Measurements from ENCODE around the gene BBX.

BBX gene

DNA sequence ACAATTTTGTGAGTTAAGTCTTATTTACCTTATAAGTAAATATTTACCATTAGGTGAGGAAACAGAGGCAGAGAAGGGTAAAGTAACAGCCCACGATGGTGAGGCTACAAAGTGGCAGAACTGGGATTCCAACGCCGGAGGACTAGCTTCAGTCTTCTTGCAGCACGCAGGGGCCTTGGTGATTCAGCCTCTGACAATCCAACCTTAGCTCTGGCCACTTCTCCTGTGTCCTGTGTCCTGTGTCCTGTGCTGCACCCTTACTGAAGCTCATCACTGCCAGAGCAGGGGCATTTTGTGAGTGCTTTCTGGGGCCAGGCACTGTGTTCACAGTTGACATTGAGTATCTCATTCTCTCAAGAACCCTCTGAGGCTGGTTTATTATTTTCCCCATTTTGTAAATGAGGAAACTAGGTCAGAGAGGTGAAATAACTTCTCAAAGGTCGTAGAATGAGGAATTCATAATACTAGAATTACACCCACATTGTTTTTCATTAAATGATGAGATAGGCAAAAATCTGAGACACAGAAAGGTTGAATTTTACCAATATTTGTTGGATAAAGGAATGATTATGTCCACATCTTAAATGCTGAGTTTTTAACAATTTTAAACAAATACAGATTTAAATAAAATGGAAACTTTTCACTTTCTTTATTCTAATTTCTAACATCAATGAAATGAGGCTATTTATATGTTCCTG is 215.9 kb downstream of the BBX start:
- DNase-seq = no peak
- Histone ChIP-seq H3K4me1 (no peaks in the 10 kb centered on the region), H3K27me3 (no peaks in the 10 kb centered on the region), H3K4me3 (no peak overlapping the region), H3K27ac (no peak overlapping the region), H3K36me3 (peaks cover 0 to 6% (median 0%) of the 10 kb centered on the region in 3 donors), H3K9me3 (no peaks in the 10 kb centered on the region)
- TF ChIP-seq, protein P1, sequence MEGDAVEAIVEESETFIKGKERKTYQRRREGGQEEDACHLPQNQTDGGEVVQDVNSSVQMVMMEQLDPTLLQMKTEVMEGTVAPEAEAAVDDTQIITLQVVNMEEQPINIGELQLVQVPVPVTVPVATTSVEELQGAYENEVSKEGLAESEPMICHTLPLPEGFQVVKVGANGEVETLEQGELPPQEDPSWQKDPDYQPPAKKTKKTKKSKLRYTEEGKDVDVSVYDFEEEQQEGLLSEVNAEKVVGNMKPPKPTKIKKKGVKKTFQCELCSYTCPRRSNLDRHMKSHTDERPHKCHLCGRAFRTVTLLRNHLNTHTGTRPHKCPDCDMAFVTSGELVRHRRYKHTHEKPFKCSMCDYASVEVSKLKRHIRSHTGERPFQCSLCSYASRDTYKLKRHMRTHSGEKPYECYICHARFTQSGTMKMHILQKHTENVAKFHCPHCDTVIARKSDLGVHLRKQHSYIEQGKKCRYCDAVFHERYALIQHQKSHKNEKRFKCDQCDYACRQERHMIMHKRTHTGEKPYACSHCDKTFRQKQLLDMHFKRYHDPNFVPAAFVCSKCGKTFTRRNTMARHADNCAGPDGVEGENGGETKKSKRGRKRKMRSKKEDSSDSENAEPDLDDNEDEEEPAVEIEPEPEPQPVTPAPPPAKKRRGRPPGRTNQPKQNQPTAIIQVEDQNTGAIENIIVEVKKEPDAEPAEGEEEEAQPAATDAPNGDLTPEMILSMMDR (IDR thresholded peaks at IDR 0.05) = no peak
- intact Hi-C loops (cut with DNase I; ENCODE audit: low total_unique reads) = no loop called here

DNA sequence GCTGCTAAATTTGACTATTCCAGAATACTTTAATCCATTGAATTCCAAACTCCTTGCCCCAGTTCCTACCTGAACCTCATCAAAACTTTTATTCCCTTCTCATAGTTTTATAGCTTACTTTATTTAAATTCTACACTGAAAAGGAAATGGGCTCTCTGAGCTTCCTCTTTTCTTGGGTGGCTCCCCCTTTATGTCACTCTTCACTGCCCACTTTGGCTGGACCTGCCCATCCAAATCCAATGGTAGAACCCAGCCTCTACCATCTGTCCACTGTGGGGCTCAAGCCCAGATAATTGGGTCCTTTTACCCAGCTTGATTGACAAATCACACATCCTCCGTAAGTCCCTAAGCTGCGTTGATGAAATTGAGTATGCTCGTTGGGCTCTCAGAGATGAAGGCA is 216.5 kb downstream of the BBX start:
- Histone ChIP-seq H3K9me3 (no peaks in the 10 kb centered on the region), H3K27ac (no peak overlapping the region), H3K4me1 (no peaks in the 10 kb centered on the region), H3K27me3 (no peaks in the 10 kb centered on the region), H3K4me3 (no peak overlapping the region), H3K36me3 (peaks cover 0 to 6% (median 0%) of the 10 kb centered on the region in 3 donors)
- TF ChIP-seq, protein P1 (IDR thresholded peaks at IDR 0.05) = no peak
- intact Hi-C loops (cut with DNase I; ENCODE audit: low total_unique reads) = no loop called here
- no peak for DNase-seq

DNA sequence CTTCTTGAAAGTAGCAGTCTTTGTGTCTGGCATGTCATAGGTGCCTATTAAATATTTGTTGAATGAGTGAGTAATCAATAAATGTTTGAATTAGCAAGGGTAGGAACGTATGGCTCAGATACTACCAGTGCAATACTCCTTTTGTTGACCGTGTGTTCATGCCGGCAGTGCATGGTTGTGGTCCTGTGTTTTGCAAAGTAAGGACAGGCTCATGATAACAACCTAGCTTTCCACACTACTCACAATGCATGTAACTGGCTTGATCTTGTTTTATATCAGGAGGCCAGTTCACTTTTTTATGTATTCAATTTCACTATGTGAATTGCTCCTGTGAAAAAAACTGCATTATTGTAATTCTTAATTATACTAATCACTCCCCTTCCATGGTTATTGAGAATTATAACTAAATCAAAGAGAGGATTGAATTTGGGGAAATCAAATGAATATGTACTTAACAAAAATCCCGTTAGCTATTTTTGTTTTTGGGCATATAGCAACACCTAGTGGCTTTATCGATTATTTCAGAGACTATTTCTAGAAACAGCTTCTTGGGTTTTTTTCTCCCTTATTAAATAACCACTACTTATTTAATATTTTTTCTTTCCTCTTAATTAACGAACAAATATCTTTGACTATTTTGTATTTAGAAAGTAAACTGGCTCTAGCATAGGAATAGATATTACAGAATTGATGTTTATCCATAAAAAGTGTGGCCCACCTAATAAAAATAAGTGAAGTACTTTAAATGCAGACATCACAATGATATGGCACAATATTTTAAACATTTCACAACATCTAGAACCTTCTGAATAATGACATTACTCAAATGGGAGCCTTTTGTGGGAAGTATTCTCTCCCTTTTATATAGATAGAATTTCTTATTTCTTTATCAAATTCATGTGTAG is 218.5 kb downstream of the BBX start:
- no peak overlapping the region for H3K4me3 ChIP-seq
- no peaks in the 10 kb centered on the region for H3K4me1 ChIP-seq
- intact Hi-C loops (cut with DNase I; ENCODE audit: low total_unique reads) = loop anchor here (10.0 kb wide), 2 partner anchors 166 to 506 kb away; no protein-coding TSS in a partner anchor
- H3K9me3 ChIP-seq = no peaks in the 10 kb centered on the region
- TF ChIP-seq, protein P1 (IDR thresholded peaks at IDR 0.05) = peak; percentile 59 to 61
- no peak for DNase-seq
- no peak overlapping the region for H3K27ac ChIP-seq
- H3K27me3 ChIP-seq = no peaks in the 10 kb centered on the region
- H3K36me3 ChIP-seq = peaks cover 0 to 14% (median 0%) of the 10 kb centered on the region in 3 donors

DNA sequence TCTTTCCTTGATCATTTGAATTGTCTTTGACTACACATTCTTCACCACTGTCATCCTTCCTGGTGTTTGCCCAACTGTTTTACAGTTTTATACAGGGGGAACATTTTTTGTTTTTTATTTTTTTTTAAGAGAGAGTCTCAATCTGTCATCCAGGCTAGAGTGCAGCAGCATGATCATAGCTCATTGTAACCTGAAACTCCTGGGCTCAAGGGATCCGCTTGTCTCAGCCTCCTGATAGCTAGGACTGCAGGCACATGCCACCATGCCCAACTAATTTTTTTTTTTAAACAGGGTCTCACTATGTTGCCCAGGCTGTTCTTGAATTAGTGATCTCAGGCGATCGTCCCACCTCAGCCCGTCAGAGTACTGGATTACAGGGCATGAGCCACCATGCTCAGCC is 222.6 kb downstream of the BBX start:
- Histone ChIP-seq H3K9me3 (no peaks in the 10 kb centered on the region), H3K27me3 (no peaks in the 10 kb centered on the region), H3K4me3 (no peak overlapping the region), H3K4me1 (no peaks in the 10 kb centered on the region), H3K27ac (no peak overlapping the region), H3K36me3 (peaks cover 0 to 18% (median 12%) of the 10 kb centered on the region in 3 donors)
- TF ChIP-seq, protein P1 (IDR thresholded peaks at IDR 0.05) = no peak
- no peak for DNase-seq
- intact Hi-C loops (cut with DNase I; ENCODE audit: low total_unique reads) = loop anchor here (10.0 kb wide), 2 partner anchors 171 to 511 kb away; no protein-coding TSS in a partner anchor

DNA sequence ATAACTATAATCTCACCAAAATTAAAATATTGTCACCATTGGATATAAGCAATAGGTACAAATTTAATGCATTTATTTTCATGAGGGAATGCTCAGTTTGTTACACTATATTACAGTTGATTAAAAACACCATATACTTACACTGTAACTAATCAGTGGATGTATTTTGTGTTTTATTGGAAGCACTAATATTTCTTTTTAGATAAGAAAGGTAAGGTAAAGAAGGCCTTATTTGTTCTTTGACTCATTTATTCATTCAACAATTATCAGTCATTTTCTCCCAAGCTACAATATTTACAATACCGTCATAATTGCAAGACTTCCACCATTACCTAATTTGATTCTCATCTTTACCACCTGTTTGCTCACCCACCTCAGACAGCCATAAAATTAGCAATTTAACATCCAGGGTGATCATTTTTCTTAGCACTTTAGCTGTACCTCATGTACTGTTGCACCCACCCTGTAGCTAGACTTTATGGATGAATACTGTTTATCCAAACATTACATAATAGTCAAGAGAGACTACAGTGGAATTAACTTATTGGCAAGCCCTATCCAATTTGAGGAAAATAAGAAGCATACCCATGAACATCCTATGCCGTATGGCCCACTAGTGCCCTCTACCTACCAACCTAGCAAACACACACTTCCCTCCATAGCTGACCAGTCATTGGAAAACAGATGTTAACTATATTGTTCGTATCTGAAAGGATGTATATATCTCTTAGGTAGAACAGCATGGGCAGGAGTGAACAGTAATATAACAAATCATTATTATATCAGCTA is 229.6 kb downstream of the BBX start:
- H3K36me3 ChIP-seq = peaks cover 0 to 17% (median 5%) of the 10 kb centered on the region in 3 donors
- no peak overlapping the region for H3K27ac ChIP-seq
- intact Hi-C loops (cut with DNase I; ENCODE audit: low total_unique reads) = loop anchor here (10.0 kb wide), 1 partner anchor 92 kb away; no protein-coding TSS in a partner anchor
- peaks cover 0 to 6% (median 0%) of the 10 kb centered on the region in 4 donors for H3K4me1 ChIP-seq
- no peaks in the 10 kb centered on the region for H3K9me3 ChIP-seq
- TF ChIP-seq, protein P1 (IDR thresholded peaks at IDR 0.05) = peak in 1 of 2 experiments; percentile 30
- no peaks in the 10 kb centered on the region for H3K27me3 ChIP-seq
- H3K4me3 ChIP-seq = no peak overlapping the region
- no peak for DNase-seq

All from tibial artery (tissue), 4 donors.